Transverse colon (tissue), 4 donors: ENCODE measurements around the gene GPR108.

Experiments used
- CTCF ChIP-seq, 5 experiments: fragments of 200-600 bp in 3 of 5; fragments of 450-650 bp in 2 of 5; sonication (generic) in 3 of 5; IDR thresholded peaks; 1 replicate in 2 of 5; 2 replicates in 3 of 5; pipeline ENCODE4 v1.5.1; 2016 to 2017; ENCODE audit warnings: antibody characterized with exemption in 5 of 5, inconsistent platforms in 3 of 5, mild to moderate bottlenecking in 2 of 5, moderate library complexity in 1 of 5
- POLR2A ChIP-seq: fragments of 450-650 bp; IDR thresholded peaks from one replicate; pipeline ENCODE4 v1.6.1; 2016; ENCODE audit warnings: antibody characterized with exemption, mild to moderate bottlenecking, moderate library complexity
- POLR2AphosphoS5 ChIP-seq, 3 donors: sonication (generic); formaldehyde crosslinking; IDR thresholded peaks; one replicate each; pipeline ENCODE4 v1.6.1; 2016; ENCODE audit warnings: antibody characterized with exemption in 3 of 3

GRCh38 chr19:6734096-6734696 lies 3.2 kb downstream of the GPR108 start:
- TF ChIP-seq CTCF (IDR thresholded peaks at IDR 0.05) (no peak), POLR2A (no peak), POLR2AphosphoS5 (IDR thresholded peaks at IDR 0.05) (no peak)
